A549 (cell line): Measurements from ENCODE around the gene SBF2. TPM values are rescaled to one million over a fixed set of nuclear protein-coding genes. Genes with fewer than 3 reads are reported as not detected.

Experiments
- ATAC-seq, 2 experiments: fragments of 200-7000 bp in 1 of 2; fragments of >200 bp in 1 of 2; cut with Nextera tagmentation in 1 of 2; cut with Tn5 transposase in 1 of 2; 3 replicates each; pipeline versions ENCODE4 v1.8.0 to v1.9.1; 2018 to 2020; ENCODE audit warnings: mild to moderate bottlenecking in 1 of 2, moderate library complexity in 1 of 2
- CTCF ChIA-PET: fragments of 300-600 bp; sonication (Branson Sonifier 250); formaldehyde crosslinking; extraction: SDS; loops from one replicate; lab custom pipeline; 2021; ENCODE audit warnings: antibody characterized with exemption, inconsistent platforms; lab: Yijun Ruan, JAX
- POLR2A ChIA-PET: fragments of 350-600 bp; formaldehyde crosslinking; extraction: SDS; loops from one replicate; lab custom pipeline; 2021; ENCODE audit warnings: antibody characterized with exemption, inconsistent platforms; lab: Yijun Ruan, JAX
- DNase-seq, 2 experiments: peaks; one replicate each; pipeline versions ENCODE4 v3.0.0 to v3.0.0-alpha.2; 2011 to 2016; ENCODE audit warnings: low read depth in 1 of 2, low spot score in 1 of 2
- FAIRE-seq: peaks from 2 replicates; lab custom pipeline; 2011; peaks lifted over from hg19 to GRCh38; lab: Jason Lieb, UNC
- H3K27ac ChIP-seq, 2 experiments: fragments of >200 bp; sonication (Bioruptor Twin); formaldehyde crosslinking; 3 replicates each; pipeline ENCODE4 v1.5.1; 2016 to 2017
- H3K4me1 ChIP-seq: fragments of >200 bp; sonication (Bioruptor Twin); formaldehyde crosslinking; 3 replicates; pipeline ENCODE4 v1.6.1; 2016
- H3K4me2 ChIP-seq: fragments of >200 bp; sonication (Bioruptor Twin); formaldehyde crosslinking; 3 replicates; pipeline ENCODE4 v1.6.1; 2016
- H3K4me3 ChIP-seq: fragments of >200 bp; sonication (Bioruptor Twin); formaldehyde crosslinking; 3 replicates; pipeline ENCODE4 v1.5.1; 2016
- H3K9me3 ChIP-seq: fragments of >200 bp; sonication (Bioruptor Twin); formaldehyde crosslinking; 3 replicates; pipeline ENCODE4 v1.6.1; 2016
- CBX2 ChIP-seq: fragments of 200-600 bp; sonication (generic); IDR thresholded peaks from 2 replicates; pipeline ENCODE4 v1.6.1; 2016; ENCODE audit warnings: low read depth, mild to moderate bottlenecking, borderline replicate concordance
- CHD4 ChIP-seq: fragments of 200-600 bp; sonication (generic); IDR thresholded peaks from 2 replicates; pipeline ENCODE4 v1.6.1; 2016; ENCODE audit warnings: antibody characterized with exemption, mild to moderate bottlenecking, borderline replicate concordance
- EP300 ChIP-seq, 2 experiments: fragments of >200 bp; sonication (Bioruptor Twin); formaldehyde crosslinking; IDR thresholded peaks; 2 replicates in 1 of 2; 3 replicates in 1 of 2; pipeline ENCODE4 v1.6.1; 2016 to 2017
- HEYL ChIP-seq: fragments of 250-450 bp; sonication (Bioruptor Pico); IDR thresholded peaks from 2 replicates; pipeline ENCODE4 v1.8.0; 2021; ENCODE audit warnings: mild to moderate bottlenecking, moderate library complexity
- HOXA7 ChIP-seq: fragments of 250-450 bp; sonication (Bioruptor Pico); IDR thresholded peaks from 2 replicates; pipeline ENCODE4 v1.5.0; 2020; ENCODE audit warnings: mild to moderate bottlenecking, moderate library complexity
- KDM1A ChIP-seq: fragments of 200-600 bp; sonication (generic); IDR thresholded peaks from 2 replicates; pipeline ENCODE4 v1.6.1; 2016; ENCODE audit warnings: low read depth, mild to moderate bottlenecking
- NPAS2 ChIP-seq: fragments of 250-450 bp; sonication (Bioruptor Pico); IDR thresholded peaks from 2 replicates; pipeline ENCODE4 v1.8.0; 2022; ENCODE audit warnings: mild to moderate bottlenecking, moderate library complexity, borderline replicate concordance
- NR3C1 ChIP-seq: fragments of >200 bp; sonication (Bioruptor Twin); formaldehyde crosslinking; IDR thresholded peaks from 3 replicates; pipeline ENCODE4 v1.6.1; 2017
- PHF8 ChIP-seq: fragments of 200-600 bp; sonication (generic); IDR thresholded peaks from 2 replicates; pipeline ENCODE4 v1.6.1; 2016; ENCODE audit warnings: low read depth, mild to moderate bottlenecking, antibody characterized with exemption, moderate library complexity, borderline replicate concordance
- POLR2A ChIP-seq: IDR thresholded peaks from 2 replicates; pipeline ENCODE4 v1.6.1; 2012; ENCODE audit warnings: mild to moderate bottlenecking, low read length
- POLR2AphosphoS2 ChIP-seq: conservative IDR thresholded peaks from 2 replicates; pipeline ENCODE4 v1.6.1; 2012; ENCODE audit warnings: low read length, improper control_type of control experiment, inconsistent platforms
- RARB ChIP-seq: fragments of 250-450 bp; sonication (Bioruptor Pico); IDR thresholded peaks from 2 replicates; pipeline ENCODE4 v1.8.0; 2021; ENCODE audit warnings: mild to moderate bottlenecking, moderate library complexity
- RNF2 ChIP-seq: fragments of 200-600 bp; sonication (generic); IDR thresholded peaks from 2 replicates; pipeline ENCODE4 v1.6.1; 2016; ENCODE audit warnings: low read depth, mild to moderate bottlenecking, antibody characterized with exemption, moderate library complexity, borderline replicate concordance
- SREBF2 ChIP-seq: fragments of 450-650 bp; IDR thresholded peaks from 2 replicates; pipeline ENCODE4 v1.6.1; 2014; ENCODE audit warnings: mild to moderate bottlenecking, moderate library complexity
- TFCP2L1 ChIP-seq: fragments of 250-450 bp; sonication (Bioruptor Pico); IDR thresholded peaks from 2 replicates; pipeline ENCODE4 v1.5.0; 2021; ENCODE audit warnings: mild to moderate bottlenecking
- TP53 ChIP-seq: fragments of 250-450 bp; sonication (Bioruptor Pico); IDR thresholded peaks from 2 replicates; pipeline ENCODE4 v1.5.0; 2021; ENCODE audit warnings: mild to moderate bottlenecking, moderate library complexity
- ZFP36 ChIP-seq: fragments of 450-650 bp; IDR thresholded peaks from 2 replicates; pipeline ENCODE4 v1.6.1; 2014; ENCODE audit warnings: borderline replicate concordance; ENCODE audit not compliant: partially characterized antibody
- ZNF302 ChIP-seq: fragments of 250-450 bp; sonication (Bioruptor Pico); IDR thresholded peaks from 2 replicates; pipeline ENCODE4 v1.9.0; 2021; ENCODE audit warnings: inconsistent platforms, mild to moderate bottlenecking, moderate library complexity
- ZSCAN20 ChIP-seq: fragments of 250-450 bp; sonication (Bioruptor Pico); IDR thresholded peaks from 2 replicates; pipeline ENCODE4 v1.8.0; 2022; ENCODE audit warnings: mild to moderate bottlenecking, moderate library complexity
- WGBS: methylation state at CpG from one replicate; pipeline ENCODE4 v1.1.6; 2017; ENCODE audit errors: missing lambda C conversion rate; 5-methylcytosine and 5-hydroxymethylcytosine counted together
- polyA plus RNA-seq, 4 experiments: library from polyadenylated mRNA; depleted of rRNA in 3 of 4; stranded (reverse); fragments of >200 nt; fragmentation: RNase III in 1 of 4; extraction: RNeasy Plus Mini Kit Qiagen cat#74134 plus additional on column Dnase treatment in 1 of 4; gene quantifications; 2 replicates in 3 of 4; 3 replicates in 1 of 4; pipeline ENCODE4 v1.2.3, GENCODE V29; 2011 to 2017
- TF ChIP-seq, protein P1 (sequence below): IDR thresholded peaks from 2 replicates; pipeline ENCODE4 v1.6.1; 2012
- TF ChIP-seq, protein P2 (sequence below): fragments of 450-650 bp; IDR thresholded peaks from 2 replicates; pipeline ENCODE4 v1.6.1; 2014; ENCODE audit warnings: antibody characterized with exemption

SBF2 gene
- polyA plus RNA-seq, 2 of the 4 experiments (the other 2 are of a cell fraction) = 11.1 to 49.6 TPM

DNA sequence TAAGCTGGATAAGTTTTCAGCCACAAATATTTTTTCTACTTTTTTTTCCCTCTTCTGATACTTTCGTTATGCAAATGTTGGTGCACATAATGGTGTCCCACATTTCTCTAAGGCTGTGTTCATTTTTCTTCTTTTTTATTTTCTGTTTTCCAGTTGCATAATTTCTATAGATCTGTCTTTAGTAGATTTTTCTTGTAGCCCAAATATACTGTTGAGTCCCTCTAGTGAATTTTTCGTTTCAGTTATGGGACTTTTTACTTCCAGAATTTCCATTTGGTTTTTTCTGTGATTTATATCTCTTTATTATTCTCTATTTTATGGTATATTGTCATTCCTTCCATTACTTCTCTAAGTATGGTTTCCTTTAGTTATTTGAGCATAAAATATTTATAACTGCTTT is 558.1 kb downstream of the SBF2 start:
- TF ChIP-seq ZNF302 (no peak), HEYL (CRISPR knock-in tag) (no peak), EP300 (IDR thresholded peaks at IDR 0.05) (no peak), RNF2 (no peak), NPAS2 (CRISPR knock-in tag) (no peak)
- TF ChIP-seq, protein P1, sequence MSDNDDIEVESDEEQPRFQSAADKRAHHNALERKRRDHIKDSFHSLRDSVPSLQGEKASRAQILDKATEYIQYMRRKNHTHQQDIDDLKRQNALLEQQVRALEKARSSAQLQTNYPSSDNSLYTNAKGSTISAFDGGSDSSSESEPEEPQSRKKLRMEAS = no peak
- CTCF ChIA-PET = interaction anchor here (0.8 to 3.6 kb wide), 4 partner anchors 13 to 1870 kb away, joined by 3 to 23 read pairs (median 4); no protein-coding TSS in a partner anchor
- Histone ChIP-seq H3K4me2 (peak overlapping the region; percentile 29; the same call in 2 of the 3 replicates), H3K4me1 (peaks cover 42% of the 10 kb centered on the region), H3K27ac (no peak overlapping the region; a peak in 1 of 6 replicates), H3K9me3 (peaks cover 4% of the 10 kb centered on the region; the same call in 1 of the 3 replicates), H3K4me3 (no peak overlapping the region)
- FAIRE-seq (no peak), ATAC-seq (no peak), DNase-seq (no peak)
- POLR2A ChIA-PET = no interaction called here
- 91% methylated on average over 2 of the region's 2 CpGs for WGBS

- TF ChIP-seq HOXA7 (no peak), POLR2AphosphoS2 (no peak), NPAS2 (CRISPR knock-in tag) (no peak), ZFP36 (no peak), CHD4 (no peak), KDM1A (no peak), SREBF2 (no peak), ZNF302 (no peak), TP53 (CRISPR knock-in tag) (no peak)
- TF ChIP-seq, protein P2, sequence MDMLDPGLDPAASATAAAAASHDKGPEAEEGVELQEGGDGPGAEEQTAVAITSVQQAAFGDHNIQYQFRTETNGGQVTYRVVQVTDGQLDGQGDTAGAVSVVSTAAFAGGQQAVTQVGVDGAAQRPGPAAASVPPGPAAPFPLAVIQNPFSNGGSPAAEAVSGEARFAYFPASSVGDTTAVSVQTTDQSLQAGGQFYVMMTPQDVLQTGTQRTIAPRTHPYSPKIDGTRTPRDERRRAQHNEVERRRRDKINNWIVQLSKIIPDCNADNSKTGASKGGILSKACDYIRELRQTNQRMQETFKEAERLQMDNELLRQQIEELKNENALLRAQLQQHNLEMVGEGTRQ = no peak
- FAIRE-seq = peak; percentile 74
- ChIA-PET CTCF (interaction anchor here (0.8 to 4.3 kb wide), 4 partner anchors 13 to 1871 kb away, joined by 3 to 23 read pairs (median 12); no protein-coding TSS in a partner anchor), POLR2A (no interaction called here)
- Histone ChIP-seq H3K27ac (no peak overlapping the region), H3K4me1 (peaks cover 35% of the 10 kb centered on the region), H3K9me3 (peaks cover 4% of the 10 kb centered on the region; the same call in 1 of the 3 replicates), H3K4me3 (no peak overlapping the region), H3K4me2 (no peak overlapping the region)
- WGBS = 96% methylated on average over 3 of the region's 3 CpGs
- no peak for DNase-seq
- ATAC-seq = no peak
Measured at GRCh38 chr11:9735236-9735635, 558.8 kb downstream of the SBF2 start.

DNA sequence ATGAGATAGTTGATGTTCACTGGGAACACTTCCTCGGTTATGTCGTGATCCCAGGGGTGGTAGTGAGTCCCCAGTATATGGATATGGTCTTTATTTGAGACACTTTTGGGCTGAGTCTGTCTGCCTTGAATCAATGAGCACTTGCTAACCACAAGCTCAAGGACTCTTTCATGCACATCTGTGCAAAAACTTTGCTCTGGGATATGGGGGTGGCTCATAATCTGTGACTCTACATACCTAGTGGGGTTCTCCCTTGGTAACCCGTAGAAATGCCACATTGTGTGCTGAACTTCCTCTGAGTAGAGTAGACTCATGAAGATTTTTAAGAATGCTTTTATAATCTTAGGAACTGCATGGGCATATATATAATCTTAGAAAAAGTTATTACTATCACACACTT is 560.8 kb downstream of the SBF2 start:
- ATAC-seq (no peak), FAIRE-seq (no peak), DNase-seq (no peak)
- 100% methylated on average over 3 of the region's 3 CpGs for WGBS
- no peak overlapping the region for H3K27ac ChIP-seq
- POLR2A ChIA-PET = no interaction called here
- TF ChIP-seq SREBF2 (no peak), RNF2 (no peak), CBX2 (no peak), ZFP36 (no peak), ZSCAN20 (CRISPR knock-in tag) (no peak), EP300 (IDR thresholded peaks at IDR 0.05) (no peak), PHF8 (no peak), RARB (CRISPR knock-in tag) (no peak), NR3C1 (no peak), POLR2A (no peak), NPAS2 (CRISPR knock-in tag) (no peak), KDM1A (no peak), HEYL (CRISPR knock-in tag) (no peak), TFCP2L1 (CRISPR knock-in tag) (no peak)
- TF ChIP-seq, all 56 proteins: peak for 0
- CTCF ChIA-PET = interaction anchor here (0.6 to 4.3 kb wide), 7 partner anchors 10 to 1062 kb away, joined by 3 to 21 read pairs (median 3); no protein-coding TSS in a partner anchor
- Histone ChIP-seq H3K9me3 (peaks cover 4% of the 10 kb centered on the region; the same call in 1 of the 3 replicates), H3K4me1 (peaks cover 15% of the 10 kb centered on the region), H3K4me2 (no peak overlapping the region), H3K4me3 (no peak overlapping the region)
